Measurements from ENCODE around the gene RRP1. TPM values are rescaled to one million over a fixed set of nuclear protein-coding genes. Genes with fewer than 3 reads are reported as not detected.

RRP1 gene
- total RNA-seq, 1 donor from 2014 or later = 18.2 TPM

- Histone ChIP-seq H3K27me3 (no peaks in the 10 kb centered on the region), H3K36me3 (peaks cover 0 to 89% of the 10 kb centered on the region in 2 donors), H3K4me3 (no peak overlapping the region), H3K4me1 (no peaks in the 10 kb centered on the region), H3K9me3 (no peaks in the 10 kb centered on the region), H3K27ac (no peak overlapping the region)
- no peak for DNase-seq (ENCODE audit: extremely low spot score in 2 of 2)
- TF ChIP-seq POLR2A (IDR thresholded peaks at IDR 0.05) (no peak), CTCF (IDR thresholded peaks at IDR 0.05) (no peak)
- intact Hi-C loops (cut with DNase I) = no loop called here
Measured at GRCh38 chr21:43797925-43798715, 8.7 kb downstream of the RRP1 start.

- Histone ChIP-seq H3K4me1 (no peaks in the 10 kb centered on the region), H3K36me3 (peaks cover 0 to 92% of the 10 kb centered on the region in 2 donors), H3K27me3 (no peaks in the 10 kb centered on the region), H3K4me3 (no peak overlapping the region), H3K27ac (no peak overlapping the region), H3K9me3 (no peaks in the 10 kb centered on the region)
- DNase-seq (ENCODE audit: extremely low spot score in 2 of 2) = no peak
- intact Hi-C loops (cut with DNase I) = no loop called here
- no peak for TF ChIP-seq POLR2AphosphoS5 (IDR thresholded peaks at IDR 0.05; ENCODE audit: insufficient read depth in 1 of 2, low read depth in 1 of 2)
- TF ChIP-seq CTCF (IDR thresholded peaks at IDR 0.05) = no peak
- no peak for TF ChIP-seq POLR2A (IDR thresholded peaks at IDR 0.05)
Measured at GRCh38 chr21:43799301-43799840, 10.0 kb downstream of the RRP1 start.

GRCh38 chr21:43800124-43800523 lies 10.7 kb downstream of the RRP1 start:
- intact Hi-C loops (cut with DNase I) = loop anchor here (10.0 kb wide), 2 partner anchors 45 to 515 kb away; no protein-coding TSS in a partner anchor
- H3K9me3 ChIP-seq = no peaks in the 10 kb centered on the region
- H3K27ac ChIP-seq = no peak overlapping the region
- TF ChIP-seq POLR2A (IDR thresholded peaks at IDR 0.05) (no peak), POLR2AphosphoS5 (IDR thresholded peaks at IDR 0.05; ENCODE audit: insufficient read depth in 1 of 2, low read depth in 1 of 2) (no peak), CTCF (IDR thresholded peaks at IDR 0.05) (no peak)
- DNase-seq (ENCODE audit: extremely low spot score in 2 of 2) = no peak
- no peaks in the 10 kb centered on the region for H3K27me3 ChIP-seq
- no peaks in the 10 kb centered on the region for H3K4me1 ChIP-seq
- H3K4me3 ChIP-seq = no peak overlapping the region
- H3K36me3 ChIP-seq = peaks cover 0 to 86% of the 10 kb centered on the region in 2 donors

- H3K4me3 ChIP-seq = no peak overlapping the region
- intact Hi-C loops (cut with DNase I) = loop anchor here (10.0 kb wide), 2 partner anchors 46 to 514 kb away; no protein-coding TSS in a partner anchor
- H3K9me3 ChIP-seq = no peaks in the 10 kb centered on the region
- TF ChIP-seq POLR2AphosphoS5 (IDR thresholded peaks at IDR 0.05; ENCODE audit: insufficient read depth in 1 of 2, low read depth in 1 of 2) (no peak), POLR2A (IDR thresholded peaks at IDR 0.05) (no peak)
- H3K36me3 ChIP-seq = peaks cover 0 to 83% of the 10 kb centered on the region in 2 donors
- no peaks in the 10 kb centered on the region for H3K4me1 ChIP-seq
- no peaks in the 10 kb centered on the region for H3K27me3 ChIP-seq
- no peak overlapping the region for H3K27ac ChIP-seq
- DNase-seq (ENCODE audit: extremely low spot score in 2 of 2) = no peak
Measured at GRCh38 chr21:43800566-43800965, 11.2 kb downstream of the RRP1 start.

- intact Hi-C loops (cut with DNase I) = loop anchor here (10.0 kb wide), 2 partner anchors 46 to 514 kb away; no protein-coding TSS in a partner anchor
- no peak for DNase-seq (ENCODE audit: extremely low spot score in 2 of 2)
- Histone ChIP-seq H3K4me3 (no peak overlapping the region), H3K27me3 (no peaks in the 10 kb centered on the region), H3K27ac (no peak overlapping the region), H3K9me3 (no peaks in the 10 kb centered on the region), H3K36me3 (peaks cover 0 to 77% of the 10 kb centered on the region in 2 donors), H3K4me1 (no peaks in the 10 kb centered on the region)
- TF ChIP-seq POLR2AphosphoS5 (IDR thresholded peaks at IDR 0.05; ENCODE audit: insufficient read depth in 1 of 2, low read depth in 1 of 2) (no peak), CTCF (IDR thresholded peaks at IDR 0.05) (no peak)
Measured at GRCh38 chr21:43801006-43801783, 11.8 kb downstream of the RRP1 start.

All from vagina (tissue), 2 donors.